GM18951 (cell line): ENCODE measurements around the gene SNRPF.
"Not testable (repeated sequence)": the region's sequence is repeated elsewhere in the genome, so short reads cannot be mapped to it uniquely, and the experiment has no call there.

Experiments used
- POLR2A ChIP-seq: IDR thresholded peaks from 4 replicates; pipeline ENCODE4 v1.6.1; 2011; ENCODE audit warnings: mild to moderate bottlenecking; ENCODE audit not compliant: insufficient read length, insufficient read depth; ENCODE audit errors: extremely low read depth
- in situ Hi-C: fragments of 300-500 bp; cut with MboI; formaldehyde crosslinking; loops from one replicate; pipeline ENCODE4 v1.12.0; 2022; ENCODE audit warnings: low sequenced_read_pairs, mixed read lengths, inconsistent platforms; ENCODE audit not compliant: unreplicated experiment

The SNRPF gene

GRCh38 chr12:95858451-95859343 is at the start of gene SNRPF:
Gene SNRPF (plus strand): TSS chr12:95858952. CDS start chr12:95859074, 122 bp downstream.
- in situ Hi-C loops: no loop called here

GRCh38 chr12:95809000-95809680 is 49.6 kb upstream of the SNRPF start:
- in situ Hi-C loops: loop anchor here (10.0 kb wide), 1 partner anchor 184 kb away; no protein-coding TSS in a partner anchor
- TF ChIP-seq POLR2A: no peak

More at GRCh38 chr12:95858451-95859343, at the start of gene SNRPF:
- TF ChIP-seq POLR2A: peak; percentile 76

GRCh38 chr12:95810411-95810810 is 48.3 kb upstream of the SNRPF start:
- in situ Hi-C loops: no loop called here
- no peak for TF ChIP-seq POLR2A

- in situ Hi-C loops: not testable (repeated sequence)
Measured at GRCh38 chr12:95812155-95812554, 46.6 kb upstream of the SNRPF start.

- in situ Hi-C loops: no loop called here
- TF ChIP-seq POLR2A: no peak
Measured at GRCh38 chr12:95815632-95816212, 43.0 kb upstream of the SNRPF start.

- in situ Hi-C loops: no loop called here
- no peak for TF ChIP-seq POLR2A
Measured at GRCh38 chr12:95820096-95820703, 38.6 kb upstream of the SNRPF start.

GRCh38 chr12:95829395-95829794 is 29.4 kb upstream of the SNRPF start:
- in situ Hi-C loops: no loop called here
- no peak for TF ChIP-seq POLR2A

- in situ Hi-C loops: no loop called here
- TF ChIP-seq POLR2A: no peak
Measured at GRCh38 chr12:95830335-95831089, 28.2 kb upstream of the SNRPF start.

- TF ChIP-seq POLR2A: no peak
- in situ Hi-C loops: no loop called here
Measured at GRCh38 chr12:95834572-95834971, 24.2 kb upstream of the SNRPF start.

- no peak for TF ChIP-seq POLR2A
- in situ Hi-C loops: no loop called here
Measured at GRCh38 chr12:95836185-95836609, 22.6 kb upstream of the SNRPF start.

- no peak for TF ChIP-seq POLR2A
- in situ Hi-C loops: no loop called here
Measured at GRCh38 chr12:95836630-95837239, 22.0 kb upstream of the SNRPF start.
